ENCODE data around the gene PDZK1IP1. TPM values are rescaled to one million over a fixed set of nuclear protein-coding genes. Genes with fewer than 3 reads are reported as not detected.
A peak's percentile ranks its signal among the peaks of the same experiment; 100 is the strongest.

Gene PDZK1IP1
- total RNA-seq, 2 donors from 2014 or later, result not detected

DNA sequence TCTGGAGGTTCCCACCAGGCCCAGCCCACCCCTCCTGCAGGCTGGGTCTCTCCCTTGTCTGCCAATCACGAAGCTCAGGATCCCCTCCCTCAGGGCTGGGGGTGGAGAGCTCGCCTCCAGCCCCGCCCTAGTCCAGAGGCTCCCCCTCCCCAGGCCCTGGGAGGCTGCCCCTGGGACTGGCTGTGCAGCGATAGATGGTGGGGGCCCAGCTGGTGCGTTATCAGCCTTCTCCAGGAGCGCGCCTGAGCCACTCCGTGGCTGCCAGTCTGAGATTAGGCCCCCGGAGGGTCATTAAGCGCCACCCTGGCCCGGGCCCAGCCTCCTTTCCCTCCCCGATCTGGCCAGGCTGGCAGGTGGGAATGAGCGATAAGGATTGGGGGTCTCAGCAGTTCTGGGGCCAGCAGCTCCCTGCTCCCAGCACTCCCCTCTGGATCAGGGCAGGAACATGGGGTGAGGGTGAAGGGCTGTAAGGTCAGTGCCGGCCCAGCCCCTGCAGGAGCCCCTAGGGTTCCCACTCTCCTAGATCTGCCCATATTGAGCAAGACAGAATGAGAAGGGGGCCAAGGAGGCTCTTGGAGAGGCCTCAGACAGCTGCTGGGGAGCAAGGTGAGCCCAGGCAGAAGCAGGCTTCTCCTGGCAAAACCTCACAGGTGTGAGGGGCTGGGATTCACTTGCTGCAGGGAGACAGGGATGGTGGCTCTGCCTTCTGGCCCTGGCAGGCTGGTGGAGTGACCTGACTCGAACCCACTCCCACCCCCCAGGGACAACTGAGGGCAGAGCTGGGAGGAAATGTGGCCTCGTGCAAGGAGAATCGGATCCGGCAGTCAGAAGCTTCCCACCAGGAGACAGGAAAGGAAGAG is 8.5 kb downstream of the PDZK1IP1 start:
- no peak overlapping the region for H3K27ac Mint-ChIP-seq
- no peaks in the 10 kb centered on the region for H3K36me3 ChIP-seq (ENCODE audit: control insufficient read depth, insufficient read depth, low read length)
- H3K9ac ChIP-seq (ENCODE audit: extremely low read depth, low read length, poor library complexity, severe bottlenecking), result no peak overlapping the region
- WGBS, 2 experiments (ENCODE audit: insufficient coverage in 1 of 2, insufficient read length in 1 of 2), result 73 to 77% methylated on average over 11 to 18 of the region's 18 CpGs
- H3K9me3 Mint-ChIP-seq, result peaks cover 5% of the 10 kb centered on the region
- DNase-seq, result peak; percentile 72
- no peaks in the 10 kb centered on the region for H3K9me3 ChIP-seq (ENCODE audit: control insufficient read depth, low read length)
- H3K4me3 Mint-ChIP-seq, result no peak overlapping the region
- H3K36me3 Mint-ChIP-seq (ENCODE audit: low read depth), result no peaks in the 10 kb centered on the region
- peaks cover 49% of the 10 kb centered on the region for H3K27me3 Mint-ChIP-seq (ENCODE audit: insufficient read depth)
- H3K27me3 ChIP-seq (ENCODE audit: control insufficient read depth, insufficient read depth, low read length, poor library complexity, severe bottlenecking), result peaks cover 17% of the 10 kb centered on the region
- H3K27ac ChIP-seq (ENCODE audit: low read depth, low read length), result no peak overlapping the region
- TF ChIP-seq, protein P1, sequence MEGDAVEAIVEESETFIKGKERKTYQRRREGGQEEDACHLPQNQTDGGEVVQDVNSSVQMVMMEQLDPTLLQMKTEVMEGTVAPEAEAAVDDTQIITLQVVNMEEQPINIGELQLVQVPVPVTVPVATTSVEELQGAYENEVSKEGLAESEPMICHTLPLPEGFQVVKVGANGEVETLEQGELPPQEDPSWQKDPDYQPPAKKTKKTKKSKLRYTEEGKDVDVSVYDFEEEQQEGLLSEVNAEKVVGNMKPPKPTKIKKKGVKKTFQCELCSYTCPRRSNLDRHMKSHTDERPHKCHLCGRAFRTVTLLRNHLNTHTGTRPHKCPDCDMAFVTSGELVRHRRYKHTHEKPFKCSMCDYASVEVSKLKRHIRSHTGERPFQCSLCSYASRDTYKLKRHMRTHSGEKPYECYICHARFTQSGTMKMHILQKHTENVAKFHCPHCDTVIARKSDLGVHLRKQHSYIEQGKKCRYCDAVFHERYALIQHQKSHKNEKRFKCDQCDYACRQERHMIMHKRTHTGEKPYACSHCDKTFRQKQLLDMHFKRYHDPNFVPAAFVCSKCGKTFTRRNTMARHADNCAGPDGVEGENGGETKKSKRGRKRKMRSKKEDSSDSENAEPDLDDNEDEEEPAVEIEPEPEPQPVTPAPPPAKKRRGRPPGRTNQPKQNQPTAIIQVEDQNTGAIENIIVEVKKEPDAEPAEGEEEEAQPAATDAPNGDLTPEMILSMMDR (conservative IDR thresholded peaks at IDR 0.05), result no peak
- H3K4me3 ChIP-seq (ENCODE audit: low read length), result no peak overlapping the region
- H3K4me1 Mint-ChIP-seq, result peaks cover 9% of the 10 kb centered on the region
- no peaks in the 10 kb centered on the region for H3K4me1 ChIP-seq (ENCODE audit: control insufficient read depth, insufficient read depth, low read length)

DNA sequence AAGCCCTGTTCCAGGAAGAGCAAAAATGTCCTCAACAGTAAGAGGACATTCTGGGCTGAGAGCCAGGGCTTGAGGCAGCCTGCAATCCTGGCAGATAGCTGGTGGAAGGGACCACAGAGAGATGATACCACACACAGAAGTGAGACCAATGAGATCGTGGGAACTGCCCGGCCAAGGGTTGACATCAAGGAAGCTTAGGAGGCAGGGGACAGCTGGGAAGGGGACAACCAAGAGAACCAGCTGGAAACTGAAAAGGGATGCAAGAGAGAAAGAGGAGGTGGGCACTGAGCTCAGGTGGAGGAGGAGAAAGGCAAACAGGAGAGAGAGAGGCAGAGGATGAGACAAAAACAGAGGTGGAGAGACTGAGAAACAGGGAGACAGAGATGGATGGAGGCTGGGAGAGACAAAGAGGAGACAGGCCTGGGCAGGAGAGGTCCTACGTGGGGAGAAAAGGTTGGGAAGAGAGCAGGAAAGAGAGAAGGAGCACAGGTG is 9.2 kb downstream of the PDZK1IP1 start:
- no peaks in the 10 kb centered on the region for H3K36me3 ChIP-seq (ENCODE audit: control insufficient read depth, insufficient read depth, low read length)
- H3K27me3 ChIP-seq (ENCODE audit: control insufficient read depth, insufficient read depth, low read length, poor library complexity, severe bottlenecking), result peaks cover 19% of the 10 kb centered on the region
- DNase-seq, result no peak
- H3K27me3 Mint-ChIP-seq (ENCODE audit: insufficient read depth), result peaks cover 50% of the 10 kb centered on the region
- no peak overlapping the region for H3K9ac ChIP-seq (ENCODE audit: extremely low read depth, low read length, poor library complexity, severe bottlenecking)
- TF ChIP-seq, protein P1 (conservative IDR thresholded peaks at IDR 0.05), result no peak
- WGBS, 2 experiments (ENCODE audit: insufficient coverage in 1 of 2, insufficient read length in 1 of 2), result 75 to 81% methylated on average over 3 of the region's 3 CpGs
- no peak overlapping the region for H3K4me3 ChIP-seq (ENCODE audit: low read length)
- H3K36me3 Mint-ChIP-seq (ENCODE audit: low read depth), result no peaks in the 10 kb centered on the region
- peaks cover 9% of the 10 kb centered on the region for H3K4me1 Mint-ChIP-seq
- H3K9me3 Mint-ChIP-seq, result peaks cover 5% of the 10 kb centered on the region
- no peak overlapping the region for H3K27ac Mint-ChIP-seq
- H3K4me3 Mint-ChIP-seq, result no peak overlapping the region
- H3K27ac ChIP-seq (ENCODE audit: low read depth, low read length), result no peak overlapping the region
- H3K9me3 ChIP-seq (ENCODE audit: control insufficient read depth, low read length), result no peaks in the 10 kb centered on the region
- no peaks in the 10 kb centered on the region for H3K4me1 ChIP-seq (ENCODE audit: control insufficient read depth, insufficient read depth, low read length)

DNA sequence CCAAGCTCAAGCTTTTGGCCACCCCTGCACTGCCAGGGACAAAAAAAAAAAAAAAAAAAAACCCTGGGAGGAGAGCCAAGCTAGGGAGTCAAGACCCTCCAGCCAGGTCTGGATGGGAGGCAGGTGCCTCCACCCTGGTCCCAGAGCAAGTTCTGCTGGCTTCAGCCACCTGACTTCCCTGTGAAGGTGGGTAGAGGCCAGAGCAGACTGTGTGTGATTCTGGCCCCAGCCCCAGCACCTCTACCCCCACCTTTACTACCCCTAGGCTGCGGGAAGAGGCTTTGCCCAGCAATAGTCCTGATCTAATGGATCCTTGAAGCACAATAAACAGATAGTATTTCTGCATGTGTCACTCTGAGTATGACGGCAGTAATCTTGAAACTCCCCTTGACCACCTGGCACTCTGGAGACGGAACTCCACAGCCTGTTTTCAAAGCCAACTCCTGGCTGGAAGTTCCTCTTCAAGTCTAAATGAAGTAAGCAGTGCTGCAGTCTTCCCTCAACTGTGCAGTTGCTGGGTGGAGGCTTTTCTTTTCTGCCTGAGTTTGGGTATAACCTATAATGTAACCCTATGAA is 9.8 kb downstream of the PDZK1IP1 start:
- Histone ChIP-seq H3K9me3 (ENCODE audit: control insufficient read depth, low read length) (no peaks in the 10 kb centered on the region), H3K27ac (ENCODE audit: low read depth, low read length) (no peak overlapping the region), H3K9ac (ENCODE audit: extremely low read depth, low read length, poor library complexity, severe bottlenecking) (no peak overlapping the region), H3K36me3 (ENCODE audit: control insufficient read depth, insufficient read depth, low read length) (no peaks in the 10 kb centered on the region), H3K27me3 (ENCODE audit: control insufficient read depth, insufficient read depth, low read length, poor library complexity, severe bottlenecking) (peaks cover 19% of the 10 kb centered on the region), H3K4me3 (ENCODE audit: low read length) (no peak overlapping the region), H3K4me1 (ENCODE audit: control insufficient read depth, insufficient read depth, low read length) (no peaks in the 10 kb centered on the region)
- no peak for DNase-seq
- Mint-ChIP-seq H3K27me3 (ENCODE audit: insufficient read depth) (peaks cover 44% of the 10 kb centered on the region), H3K36me3 (ENCODE audit: low read depth) (no peaks in the 10 kb centered on the region), H3K4me3 (no peak overlapping the region), H3K27ac (no peak overlapping the region), H3K9me3 (peaks cover 5% of the 10 kb centered on the region), H3K4me1 (peaks cover 10% of the 10 kb centered on the region)
- TF ChIP-seq, protein P1 (conservative IDR thresholded peaks at IDR 0.05), result no peak
- 87 to 95% methylated on average over 2 to 3 of the region's 3 CpGs for WGBS, 2 experiments (ENCODE audit: insufficient coverage in 1 of 2, insufficient read length in 1 of 2)
